A673 (cell line): ENCODE measurements around the gene GPAM.

Experiments used
- CTCF ChIP-seq: fragments of 300-800, 200-600 bp; sonication (generic); conservative IDR thresholded peaks from 2 replicates; pipeline ENCODE4 v1.5.1; 2017; ENCODE audit warnings: low read depth, mild to moderate bottlenecking, antibody characterized with exemption, low read length, moderate library complexity, mixed read lengths
- EZH2 ChIP-seq: fragments of 200-600 bp; sonication (generic); IDR thresholded peaks from 2 replicates; pipeline ENCODE4 v1.6.1; 2017; ENCODE audit warnings: borderline replicate concordance, low read depth, mild to moderate bottlenecking, mixed read lengths, antibody characterized with exemption, low read length; ENCODE audit not compliant: poor library complexity, severe bottlenecking

DNA sequence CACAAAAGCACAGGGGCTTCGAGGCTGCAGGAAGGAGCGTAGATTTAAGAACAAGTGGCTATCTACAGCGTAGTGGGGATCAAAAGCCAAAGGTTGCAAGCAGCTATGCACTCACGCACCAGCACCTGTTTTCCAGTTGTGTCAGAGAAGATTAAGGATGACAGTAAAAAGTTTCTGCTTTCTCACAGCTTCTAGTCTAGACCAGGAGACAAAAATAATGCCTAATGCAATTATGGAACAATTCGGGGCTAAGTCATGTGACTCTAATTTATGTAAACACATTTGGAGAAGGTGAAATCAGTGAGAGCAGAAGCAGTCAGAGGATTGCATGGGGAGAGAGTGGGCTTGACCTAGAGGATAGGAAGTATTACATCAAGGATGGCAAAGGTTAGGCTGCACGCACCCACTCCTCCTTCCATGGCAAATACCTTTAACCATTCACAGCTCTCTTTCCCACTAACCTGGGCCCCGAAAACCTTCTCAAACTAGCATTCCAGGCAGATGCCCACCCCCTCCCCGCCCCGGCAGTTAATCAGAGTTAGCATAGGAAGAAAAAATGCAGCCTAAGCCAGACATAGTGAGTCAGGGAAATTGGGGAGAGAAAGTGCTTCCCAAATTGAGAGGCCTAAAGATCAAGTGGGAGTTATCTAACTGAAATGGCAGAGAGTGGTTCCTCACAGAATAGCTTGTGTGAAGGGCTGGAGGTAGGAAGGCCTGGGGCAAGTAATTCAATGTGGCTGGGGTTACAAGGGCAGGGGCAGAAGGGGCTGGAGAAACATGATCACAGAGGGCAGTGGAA, 48.2 kb upstream of the GPAM start:
- TF ChIP-seq CTCF (no peak), EZH2 (no peak)
